GM23338 (cell line): ENCODE results near the gene CABLES1. TPM values are rescaled to one million over a fixed set of nuclear protein-coding genes. Genes with fewer than 3 reads are reported as not detected.

Experiments used
- ATAC-seq: fragments of 200-7000 bp; cut with Tn5 transposase; 3 replicates; pipeline ENCODE4 v1.9.1; 2020
- DNase-seq: peaks from one replicate; pipeline ENCODE4 v3.0.0-alpha.2; 2015; ENCODE audit warnings: low spot score
- H2AFZ ChIP-seq: fragments of 200-600 bp; sonication (generic); 2 replicates; pipeline ENCODE4 v1.8.0; 2016; ENCODE audit warnings: antibody characterized with exemption, mild to moderate bottlenecking, moderate library complexity
- H3F3A ChIP-seq: fragments of 200-600 bp; sonication (generic); replicated peaks from 2 replicates; pipeline ENCODE4 v1.8.0; 2017; ENCODE audit warnings: antibody characterized with exemption, mixed run types, low read depth
- H3K27ac ChIP-seq: fragments of 200-600 bp; sonication (generic); 2 replicates; pipeline ENCODE4 v1.6.1; 2016; ENCODE audit warnings: low read depth
- H3K27me3 ChIP-seq: fragments of 200-600 bp; sonication (generic); 2 replicates; pipeline ENCODE4 v1.8.0; 2016; ENCODE audit warnings: mild to moderate bottlenecking, mixed run types, moderate library complexity; ENCODE audit not compliant: insufficient read depth
- H3K36me3 ChIP-seq: fragments of 200-600 bp; sonication (generic); 2 replicates; pipeline ENCODE4 v1.8.0; 2016; ENCODE audit warnings: mild to moderate bottlenecking; ENCODE audit not compliant: insufficient read depth
- H3K4me1 ChIP-seq: fragments of 200-600 bp; sonication (generic); 2 replicates; pipeline ENCODE4 v1.8.0; 2016; ENCODE audit warnings: mild to moderate bottlenecking, moderate library complexity; ENCODE audit not compliant: insufficient read depth
- H3K4me2 ChIP-seq: fragments of 200-600 bp; sonication (generic); 2 replicates; pipeline ENCODE4 v1.7.1; 2017; ENCODE audit warnings: mixed run types
- H3K4me3 ChIP-seq: fragments of 200-600 bp; sonication (generic); 2 replicates; pipeline ENCODE4 v1.6.1; 2016; ENCODE audit warnings: mixed run types
- H3K79me2 ChIP-seq: fragments of 200-600 bp; sonication (generic); replicated peaks from 2 replicates; pipeline ENCODE4 v1.8.0; 2017; ENCODE audit warnings: mild to moderate bottlenecking; ENCODE audit not compliant: insufficient read depth
- H3K9me2 ChIP-seq: fragments of 200-600 bp; sonication (generic); 2 replicates; pipeline ENCODE4 v1.8.0; 2017; ENCODE audit not compliant: insufficient read depth
- H4K20me1 ChIP-seq: fragments of 200-600 bp; sonication (generic); replicated peaks from 2 replicates; pipeline ENCODE4 v1.8.0; 2017; ENCODE audit warnings: mild to moderate bottlenecking; ENCODE audit not compliant: insufficient read depth
- H3K27ac Mint-ChIP-seq: 2 replicates; pipeline ENCODE4 v1.8.0; 2020; ENCODE audit warnings: inconsistent platforms, mild to moderate bottlenecking, moderate library complexity, mixed read lengths
- H3K27me3 Mint-ChIP-seq: 3 replicates; pipeline ENCODE4 v1.8.0; 2022; ENCODE audit warnings: low read depth, mild to moderate bottlenecking, moderate library complexity, mixed read lengths, inconsistent platforms; ENCODE audit not compliant: insufficient read depth, poor library complexity
- H3K36me3 Mint-ChIP-seq: 3 replicates; pipeline ENCODE4 v1.8.0; 2021; ENCODE audit warnings: low read depth, mild to moderate bottlenecking, inconsistent platforms, moderate library complexity, mixed read lengths
- H3K4me1 Mint-ChIP-seq: 3 replicates; pipeline ENCODE4 v1.8.0; 2020; ENCODE audit warnings: mild to moderate bottlenecking, inconsistent platforms, mixed read lengths
- H3K4me3 Mint-ChIP-seq: 3 replicates; pipeline ENCODE4 v1.8.0; 2021; ENCODE audit warnings: moderate library complexity, mild to moderate bottlenecking, inconsistent platforms, mixed read lengths
- H3K9me3 Mint-ChIP-seq: 3 replicates; pipeline ENCODE4 v1.8.0; 2020; ENCODE audit warnings: moderate library complexity, mild to moderate bottlenecking, inconsistent platforms, mixed read lengths
- CREB1 ChIP-seq: fragments of 250-450 bp; sonication (Bioruptor Pico); IDR thresholded peaks from 2 replicates; pipeline ENCODE4 v1.5.0; 2020; ENCODE audit warnings: low read depth, mild to moderate bottlenecking, moderate library complexity
- EZH2phosphoT487 ChIP-seq: fragments of 200-600 bp; sonication (generic); IDR thresholded peaks from one replicate; pipeline ENCODE4 v1.8.1; 2018; ENCODE audit warnings: antibody characterized with exemption; ENCODE audit not compliant: unreplicated experiment
- POLR2AphosphoS5 ChIP-seq: IDR thresholded peaks from 2 replicates; pipeline ENCODE4 v1.6.1; 2016; ENCODE audit warnings: antibody characterized with exemption, low read depth
- ZNF114 ChIP-seq: fragments of 250-450 bp; sonication (Bioruptor Pico); IDR thresholded peaks from 2 replicates; pipeline ENCODE4 v1.5.0; 2020; ENCODE audit warnings: mild to moderate bottlenecking, moderate library complexity
- polyA plus RNA-seq: library from polyadenylated mRNA; unstranded; fragments of >200 nt; fragmentation: Nextera tagmentation; extraction: Ambion mirVana; gene quantifications from 2 replicates; pipeline ENCODE4 v1.2.1, GENCODE V29; 2016
- total RNA-seq: library from RNA; depleted of rRNA; stranded (reverse); fragments of >200 nt; shearing (Covaris generic); gene quantifications from 2 replicates; pipeline ENCODE4 v1.2.3, GENCODE V29; 2014
- TF ChIP-seq, protein P1 (sequence below): fragments of 250-450 bp; sonication (Bioruptor Pico); IDR thresholded peaks from 2 replicates; pipeline ENCODE4 v1.5.0; 2020; ENCODE audit warnings: mild to moderate bottlenecking, moderate library complexity
- TF ChIP-seq, protein P2 (sequence below), 2 experiments: fragments of 200-600 bp in 1 of 2; sonication (generic) in 1 of 2; conservative IDR thresholded peaks; 2 replicates each; pipeline versions ENCODE4 v1.5.1 to v1.6.1; 2016 to 2017; ENCODE audit warnings: antibody characterized with exemption in 2 of 2, low read depth in 2 of 2, mild to moderate bottlenecking in 2 of 2, moderate library complexity in 1 of 2

The CABLES1 gene
- total and polyA plus RNA-seq, 2 experiments from 2014 or later: 2.6 to 12.4 TPM

- TF ChIP-seq, protein P1, sequence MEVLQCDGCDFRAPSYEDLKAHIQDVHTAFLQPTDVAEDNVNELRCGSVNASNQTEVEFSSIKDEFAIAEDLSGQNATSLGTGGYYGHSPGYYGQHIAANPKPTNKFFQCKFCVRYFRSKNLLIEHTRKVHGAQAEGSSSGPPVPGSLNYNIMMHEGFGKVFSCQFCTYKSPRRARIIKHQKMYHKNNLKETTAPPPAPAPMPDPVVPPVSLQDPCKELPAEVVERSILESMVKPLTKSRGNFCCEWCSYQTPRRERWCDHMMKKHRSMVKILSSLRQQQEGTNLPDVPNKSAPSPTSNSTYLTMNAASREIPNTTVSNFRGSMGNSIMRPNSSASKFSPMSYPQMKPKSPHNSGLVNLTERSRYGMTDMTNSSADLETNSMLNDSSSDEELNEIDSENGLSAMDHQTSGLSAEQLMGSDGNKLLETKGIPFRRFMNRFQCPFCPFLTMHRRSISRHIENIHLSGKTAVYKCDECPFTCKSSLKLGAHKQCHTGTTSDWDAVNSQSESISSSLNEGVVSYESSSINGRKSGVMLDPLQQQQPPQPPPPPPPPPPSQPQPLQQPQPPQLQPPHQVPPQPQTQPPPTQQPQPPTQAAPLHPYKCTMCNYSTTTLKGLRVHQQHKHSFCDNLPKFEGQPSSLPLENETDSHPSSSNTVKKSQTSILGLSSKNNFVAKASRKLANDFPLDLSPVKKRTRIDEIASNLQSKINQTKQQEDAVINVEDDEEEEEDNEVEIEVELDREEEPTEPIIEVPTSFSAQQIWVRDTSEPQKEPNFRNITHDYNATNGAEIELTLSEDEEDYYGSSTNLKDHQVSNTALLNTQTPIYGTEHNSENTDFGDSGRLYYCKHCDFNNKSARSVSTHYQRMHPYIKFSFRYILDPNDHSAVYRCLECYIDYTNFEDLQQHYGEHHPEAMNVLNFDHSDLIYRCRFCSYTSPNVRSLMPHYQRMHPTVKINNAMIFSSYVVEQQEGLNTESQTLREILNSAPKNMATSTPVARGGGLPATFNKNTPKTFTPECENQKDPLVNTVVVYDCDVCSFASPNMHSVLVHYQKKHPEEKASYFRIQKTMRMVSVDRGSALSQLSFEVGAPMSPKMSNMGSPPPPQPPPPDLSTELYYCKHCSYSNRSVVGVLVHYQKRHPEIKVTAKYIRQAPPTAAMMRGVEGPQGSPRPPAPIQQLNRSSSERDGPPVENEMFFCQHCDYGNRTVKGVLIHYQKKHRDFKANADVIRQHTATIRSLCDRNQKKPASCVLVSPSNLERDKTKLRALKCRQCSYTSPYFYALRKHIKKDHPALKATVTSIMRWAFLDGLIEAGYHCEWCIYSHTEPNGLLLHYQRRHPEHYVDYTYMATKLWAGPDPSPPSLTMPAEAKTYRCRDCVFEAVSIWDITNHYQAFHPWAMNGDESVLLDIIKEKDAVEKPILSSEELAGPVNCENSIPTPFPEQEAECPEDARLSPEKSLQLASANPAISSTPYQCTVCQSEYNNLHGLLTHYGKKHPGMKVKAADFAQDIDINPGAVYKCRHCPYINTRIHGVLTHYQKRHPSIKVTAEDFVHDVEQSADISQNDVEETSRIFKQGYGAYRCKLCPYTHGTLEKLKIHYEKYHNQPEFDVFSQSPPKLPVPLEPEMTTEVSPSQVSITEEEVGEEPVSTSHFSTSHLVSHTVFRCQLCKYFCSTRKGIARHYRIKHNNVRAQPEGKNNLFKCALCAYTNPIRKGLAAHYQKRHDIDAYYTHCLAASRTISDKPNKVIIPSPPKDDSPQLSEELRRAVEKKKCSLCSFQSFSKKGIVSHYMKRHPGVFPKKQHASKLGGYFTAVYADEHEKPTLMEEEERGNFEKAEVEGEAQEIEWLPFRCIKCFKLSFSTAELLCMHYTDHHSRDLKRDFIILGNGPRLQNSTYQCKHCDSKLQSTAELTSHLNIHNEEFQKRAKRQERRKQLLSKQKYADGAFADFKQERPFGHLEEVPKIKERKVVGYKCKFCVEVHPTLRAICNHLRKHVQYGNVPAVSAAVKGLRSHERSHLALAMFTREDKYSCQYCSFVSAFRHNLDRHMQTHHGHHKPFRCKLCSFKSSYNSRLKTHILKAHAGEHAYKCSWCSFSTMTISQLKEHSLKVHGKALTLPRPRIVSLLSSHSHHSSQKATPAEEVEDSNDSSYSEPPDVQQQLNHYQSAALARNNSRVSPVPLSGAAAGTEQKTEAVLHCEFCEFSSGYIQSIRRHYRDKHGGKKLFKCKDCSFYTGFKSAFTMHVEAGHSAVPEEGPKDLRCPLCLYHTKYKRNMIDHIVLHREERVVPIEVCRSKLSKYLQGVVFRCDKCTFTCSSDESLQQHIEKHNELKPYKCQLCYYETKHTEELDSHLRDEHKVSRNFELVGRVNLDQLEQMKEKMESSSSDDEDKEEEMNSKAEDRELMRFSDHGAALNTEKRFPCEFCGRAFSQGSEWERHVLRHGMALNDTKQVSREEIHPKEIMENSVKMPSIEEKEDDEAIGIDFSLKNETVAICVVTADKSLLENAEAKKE: no peak
- no peak for TF ChIP-seq EZH2phosphoT487
Measured at GRCh38 chr18:23102493-23103261, 32.6 kb upstream of the CABLES1 start (continued).

DNA sequence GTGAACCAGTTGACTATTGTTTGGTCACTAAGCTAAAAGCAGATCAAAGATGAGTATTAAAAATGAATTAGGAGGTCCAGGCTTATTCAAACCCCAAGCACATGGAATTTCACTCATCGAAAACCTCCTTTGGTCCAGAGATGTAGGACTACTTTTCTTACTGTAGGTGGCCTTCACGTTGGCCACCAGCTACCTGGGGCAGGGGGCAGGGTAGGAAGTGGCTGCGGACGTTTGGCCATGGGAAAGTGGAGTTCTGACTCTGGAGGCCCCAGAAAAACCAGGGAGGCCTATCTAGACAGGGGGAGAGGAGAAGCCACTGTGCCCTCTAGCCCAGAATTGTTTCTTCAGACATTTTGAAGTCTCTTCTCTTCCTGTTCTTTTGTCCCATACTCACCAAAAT lies 31.8 kb upstream of the CABLES1 start:
- Mint-ChIP-seq H3K4me1 (peaks cover 12% of the 10 kb centered on the region), H3K36me3 (no peaks in the 10 kb centered on the region), H3K9me3 (no peaks in the 10 kb centered on the region), H3K27me3 (peaks cover 8% of the 10 kb centered on the region), H3K4me3 (no peak overlapping the region), H3K27ac (no peak overlapping the region)
- no peak overlapping the region for H3K27ac ChIP-seq
- no peaks in the 10 kb centered on the region for H3K4me1 ChIP-seq
- H3K4me3 ChIP-seq: no peak overlapping the region
- H3K27me3 ChIP-seq: no peaks in the 10 kb centered on the region
- DNase-seq (no peak), ATAC-seq (no peak)
- H3K36me3 ChIP-seq: no peaks in the 10 kb centered on the region
- 0 out of 2 replicates have a peak overlapping the region, but pooled peaks have one; percentile 38 for H2AFZ ChIP-seq
- H3K4me2 ChIP-seq: no peak overlapping the region
- H3K9me2 ChIP-seq: peaks cover 2% of the 10 kb centered on the region; the same call in 1 of the 2 replicates
- H3K79me2 ChIP-seq: no peaks in the 10 kb centered on the region
- no peaks in the 10 kb centered on the region for H4K20me1 ChIP-seq
- no peaks in the 10 kb centered on the region for H3F3A ChIP-seq
- TF ChIP-seq POLR2AphosphoS5: no peak
- TF ChIP-seq, protein P1: no peak
- TF ChIP-seq, protein P2, sequence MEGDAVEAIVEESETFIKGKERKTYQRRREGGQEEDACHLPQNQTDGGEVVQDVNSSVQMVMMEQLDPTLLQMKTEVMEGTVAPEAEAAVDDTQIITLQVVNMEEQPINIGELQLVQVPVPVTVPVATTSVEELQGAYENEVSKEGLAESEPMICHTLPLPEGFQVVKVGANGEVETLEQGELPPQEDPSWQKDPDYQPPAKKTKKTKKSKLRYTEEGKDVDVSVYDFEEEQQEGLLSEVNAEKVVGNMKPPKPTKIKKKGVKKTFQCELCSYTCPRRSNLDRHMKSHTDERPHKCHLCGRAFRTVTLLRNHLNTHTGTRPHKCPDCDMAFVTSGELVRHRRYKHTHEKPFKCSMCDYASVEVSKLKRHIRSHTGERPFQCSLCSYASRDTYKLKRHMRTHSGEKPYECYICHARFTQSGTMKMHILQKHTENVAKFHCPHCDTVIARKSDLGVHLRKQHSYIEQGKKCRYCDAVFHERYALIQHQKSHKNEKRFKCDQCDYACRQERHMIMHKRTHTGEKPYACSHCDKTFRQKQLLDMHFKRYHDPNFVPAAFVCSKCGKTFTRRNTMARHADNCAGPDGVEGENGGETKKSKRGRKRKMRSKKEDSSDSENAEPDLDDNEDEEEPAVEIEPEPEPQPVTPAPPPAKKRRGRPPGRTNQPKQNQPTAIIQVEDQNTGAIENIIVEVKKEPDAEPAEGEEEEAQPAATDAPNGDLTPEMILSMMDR (conservative IDR thresholded peaks at IDR 0.05; ENCODE audit: low read depth in 2 of 2): no peak
- no peak for TF ChIP-seq ZNF114 (CRISPR knock-in tag)
- no peak for TF ChIP-seq EZH2phosphoT487
- TF ChIP-seq CREB1 (CRISPR knock-in tag): no peak
